ENCODE measurements around the gene HSPBP1.

The HSPBP1 gene

DNA sequence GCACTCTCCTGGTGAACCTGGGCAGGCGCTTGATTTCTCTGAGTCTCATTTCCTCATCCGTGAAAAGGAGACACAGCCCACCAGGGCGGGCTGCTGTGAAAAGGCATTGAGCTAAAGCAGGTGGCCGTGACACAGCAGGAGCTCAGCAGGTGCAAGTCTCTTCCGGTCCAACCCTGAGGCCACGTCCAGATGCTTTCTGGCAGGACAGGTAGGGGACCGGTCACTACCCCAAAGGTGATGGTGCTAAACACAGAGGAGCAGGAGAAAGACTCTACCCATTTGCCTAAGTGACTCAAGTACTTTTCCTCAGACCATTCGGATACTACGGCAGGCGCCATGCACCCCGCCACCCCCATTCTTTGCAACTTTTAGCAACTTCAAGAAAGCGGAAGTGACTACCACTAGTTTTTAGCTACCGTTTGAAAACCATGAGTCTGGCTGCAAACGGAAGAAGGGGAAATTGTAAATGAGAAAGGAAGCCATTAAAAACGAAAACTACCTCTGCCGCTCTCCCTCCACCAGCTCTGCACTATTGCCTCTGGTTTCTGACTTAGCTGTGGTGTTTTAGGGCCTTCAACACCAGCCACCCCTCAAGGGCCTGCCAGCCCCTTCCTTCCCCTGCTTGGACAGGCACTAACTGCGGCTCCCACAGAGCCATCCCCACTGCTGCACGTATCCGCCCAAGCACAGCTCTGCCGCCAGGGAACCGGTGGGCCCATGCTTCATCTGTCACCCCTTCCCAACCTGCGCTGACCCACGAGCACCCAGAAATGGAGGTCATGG is 25.9 kb downstream of the HSPBP1 start:
- peak; percentile 33 for DNase-seq

DNA sequence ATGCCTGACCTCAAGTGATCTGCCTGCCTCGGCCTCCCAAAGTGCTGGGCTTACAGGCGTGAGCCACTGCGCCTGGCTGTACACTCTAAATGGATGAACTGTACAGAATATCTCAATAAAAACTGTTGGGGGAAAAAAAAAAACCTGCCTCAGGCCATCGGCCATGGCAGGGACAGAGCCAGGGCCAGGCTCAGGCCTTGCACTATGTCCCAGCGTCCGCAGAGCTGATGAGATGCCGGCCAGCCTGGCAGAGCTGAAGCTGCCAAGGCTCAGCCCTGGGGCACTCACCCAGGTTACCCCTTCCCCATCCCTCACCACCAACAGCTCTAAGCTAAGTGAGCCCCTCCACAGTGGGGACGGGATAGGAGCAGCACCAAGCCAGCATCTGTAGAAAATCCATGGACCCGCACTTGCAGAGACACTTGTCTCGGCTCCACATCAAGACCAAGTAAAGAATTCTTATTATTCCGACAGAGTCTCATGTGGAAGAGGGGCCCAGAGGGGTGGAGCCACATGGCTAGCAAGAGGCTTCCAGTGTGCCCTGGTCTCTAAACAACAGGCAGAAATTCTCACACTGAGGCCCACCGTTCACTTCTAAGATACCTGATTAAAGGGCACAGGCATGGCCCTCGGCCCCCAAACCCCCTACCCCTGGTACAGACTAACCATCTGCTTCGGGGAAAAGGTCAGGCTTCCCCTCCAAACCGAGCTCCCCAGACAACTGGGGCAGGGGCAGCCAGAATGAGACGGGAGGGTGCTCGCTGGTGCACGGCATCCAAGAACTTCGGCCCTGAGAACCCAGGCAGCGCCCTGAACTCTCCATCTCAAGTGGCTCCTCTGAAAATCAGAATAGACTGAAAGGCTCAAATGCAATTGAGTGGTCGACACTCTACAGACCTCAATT is 26.9 kb downstream of the HSPBP1 start:
- DNase-seq, result no peak

DNA sequence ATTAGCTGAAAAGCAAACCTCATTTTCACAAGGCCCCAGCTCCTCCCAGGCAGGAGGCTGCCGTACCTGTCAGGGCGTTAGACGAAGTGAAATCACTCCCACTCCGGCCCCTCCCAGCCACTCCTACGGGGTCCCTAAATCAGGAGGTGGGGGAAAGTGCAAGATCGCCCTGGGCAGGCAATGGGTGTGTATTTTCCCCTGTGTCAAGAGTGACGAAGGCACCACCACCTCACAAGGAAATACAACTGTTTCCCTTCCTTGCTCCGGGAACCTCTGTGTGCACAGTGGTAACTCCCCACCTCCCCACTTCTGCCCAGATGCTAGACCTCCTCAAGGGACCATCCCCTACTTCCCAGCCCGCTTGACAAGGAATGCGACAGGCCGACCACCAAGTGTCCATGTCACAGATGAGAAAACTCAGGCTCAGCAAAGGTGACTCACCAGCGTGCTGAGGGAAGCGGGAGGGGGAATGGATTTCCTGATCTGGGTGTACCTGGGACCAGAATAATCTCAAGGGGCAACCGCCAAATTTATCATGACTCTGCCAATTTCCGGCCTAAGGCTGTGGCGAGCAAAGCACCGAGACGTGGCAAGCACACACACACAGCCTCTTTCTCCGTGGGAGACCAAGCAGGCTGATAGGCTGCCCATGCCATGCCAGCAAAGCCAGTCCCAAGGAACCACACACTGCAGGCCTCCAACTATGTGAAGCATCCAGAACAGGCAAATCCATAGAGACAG is 28.4 kb downstream of the HSPBP1 start:
- DNase-seq, result no peak

DNA sequence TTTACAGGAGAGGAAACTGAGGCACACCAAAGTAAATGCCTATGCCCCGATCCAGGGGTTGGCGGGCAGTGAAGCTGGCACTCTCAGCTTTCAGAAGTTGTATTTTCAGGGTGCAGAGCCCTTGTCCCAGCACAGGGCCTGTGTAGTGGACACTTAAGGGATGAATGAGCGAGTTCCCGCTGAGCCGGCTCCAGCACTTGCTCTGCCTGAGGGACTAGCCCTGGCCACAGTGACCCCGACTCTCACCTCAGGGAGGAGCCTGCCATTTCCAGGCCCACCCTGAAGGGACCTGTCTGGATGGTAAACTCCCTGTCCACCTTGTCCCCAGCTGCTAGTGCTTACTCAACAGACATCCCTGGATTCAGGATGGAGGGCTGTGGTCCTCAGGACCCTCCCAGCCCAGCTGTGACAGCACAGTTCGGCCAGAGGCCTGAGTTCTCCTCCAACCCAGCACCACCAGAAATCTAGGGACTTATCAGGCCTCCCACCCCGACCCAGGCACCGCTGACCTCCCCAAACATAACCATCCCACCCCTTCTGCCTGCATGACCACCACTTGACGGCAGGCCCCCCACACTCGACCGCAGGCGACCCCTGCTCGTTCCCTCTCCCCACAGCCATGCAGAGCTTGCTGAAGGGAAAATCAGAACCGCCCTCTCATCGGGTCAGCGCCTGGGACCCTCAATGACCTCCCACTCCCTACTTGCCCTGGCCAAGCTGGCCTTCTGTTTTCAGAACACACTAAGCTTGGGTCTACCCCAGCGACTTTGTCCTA is 29.5 kb downstream of the HSPBP1 start:
- DNase-seq, result no peak

DNA sequence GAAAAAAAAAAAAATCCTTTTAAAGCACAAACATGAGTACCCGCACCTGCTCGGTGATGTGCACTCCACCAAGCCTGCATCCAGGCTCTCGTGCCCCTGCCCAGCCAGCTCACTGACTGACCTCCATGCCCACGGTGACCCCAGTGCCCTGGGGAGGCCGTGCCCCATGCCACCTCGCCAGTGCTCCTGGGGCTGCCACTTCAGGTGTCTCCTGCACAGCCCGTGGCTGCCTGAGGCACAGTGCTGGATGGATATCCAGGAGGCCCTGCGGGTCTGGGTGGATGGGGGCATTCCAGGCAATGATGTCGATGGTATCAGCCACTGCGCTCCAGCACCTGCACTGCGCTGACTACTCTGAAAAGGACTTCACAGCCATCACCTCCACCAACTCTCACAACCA is 30.1 kb downstream of the HSPBP1 start:
- DNase-seq, result no peak

DNA sequence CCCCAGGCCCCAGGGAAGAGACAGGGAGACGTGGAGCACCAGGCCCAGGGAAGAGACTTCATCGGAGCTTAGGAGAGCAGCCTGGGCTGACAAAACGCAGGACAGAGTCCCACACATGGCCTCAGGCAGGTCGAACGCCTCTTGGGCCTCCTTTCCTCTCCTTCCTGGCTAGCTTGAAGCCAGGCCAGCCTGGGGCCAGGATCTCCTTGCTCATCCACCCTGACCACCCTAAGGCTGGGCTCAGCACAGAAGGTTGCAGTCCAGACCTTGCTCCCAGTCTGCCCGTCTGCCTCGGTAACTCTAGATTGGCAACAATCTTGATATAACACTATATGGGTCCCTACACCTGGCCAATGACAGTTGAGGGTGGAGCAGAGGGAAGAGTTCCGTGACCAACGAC is 31.2 kb downstream of the HSPBP1 start:
- DNase-seq, result no peak

DNA sequence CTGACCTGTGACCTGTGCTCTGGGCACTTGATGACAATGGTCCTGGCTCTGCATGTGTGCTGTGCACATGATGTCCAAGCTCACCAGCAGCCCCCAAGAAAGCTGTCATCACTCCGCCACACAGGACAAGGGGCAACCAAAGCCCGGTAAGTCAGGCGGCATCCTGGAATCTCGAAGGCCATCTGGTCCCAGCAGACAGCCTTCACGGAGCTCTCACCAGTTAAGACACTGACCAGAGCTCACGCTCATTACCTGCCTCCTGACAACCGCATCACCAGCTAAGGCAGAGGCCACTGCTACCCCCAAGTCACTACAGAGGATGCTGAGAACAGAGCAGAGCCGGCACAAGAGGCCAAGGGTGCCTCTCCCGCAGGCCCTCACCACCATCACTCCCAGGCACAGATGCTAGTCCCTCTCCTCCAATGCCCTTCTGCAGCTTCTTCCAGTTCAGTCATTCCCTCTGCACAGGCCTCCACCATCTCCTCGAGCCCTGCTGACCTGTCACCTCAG is 31.7 kb downstream of the HSPBP1 start:
- no peak for DNase-seq

DNA sequence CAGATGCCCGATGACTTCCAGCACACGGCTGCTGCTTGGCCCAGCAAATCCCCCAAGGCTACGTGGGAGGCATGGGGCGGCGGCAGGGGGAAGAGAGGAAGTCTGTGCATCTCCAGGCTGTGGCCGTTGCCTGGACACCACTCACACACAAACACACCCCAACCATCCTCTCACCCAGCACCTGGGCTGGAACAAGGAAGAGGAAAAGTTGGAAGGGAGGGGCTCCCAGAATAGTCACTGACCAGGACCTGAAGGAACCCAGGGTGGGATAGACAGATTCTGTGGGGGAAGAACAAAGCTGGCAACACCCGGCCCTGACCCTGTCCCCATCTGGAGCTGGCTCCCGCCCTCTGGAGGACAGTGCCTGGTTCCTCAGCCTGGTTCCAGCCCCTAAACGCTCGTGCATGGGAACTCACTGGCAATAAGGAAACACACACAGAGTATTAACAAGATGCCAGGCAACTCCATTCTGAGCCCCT is 32.2 kb downstream of the HSPBP1 start:
- no peak for DNase-seq

DNA sequence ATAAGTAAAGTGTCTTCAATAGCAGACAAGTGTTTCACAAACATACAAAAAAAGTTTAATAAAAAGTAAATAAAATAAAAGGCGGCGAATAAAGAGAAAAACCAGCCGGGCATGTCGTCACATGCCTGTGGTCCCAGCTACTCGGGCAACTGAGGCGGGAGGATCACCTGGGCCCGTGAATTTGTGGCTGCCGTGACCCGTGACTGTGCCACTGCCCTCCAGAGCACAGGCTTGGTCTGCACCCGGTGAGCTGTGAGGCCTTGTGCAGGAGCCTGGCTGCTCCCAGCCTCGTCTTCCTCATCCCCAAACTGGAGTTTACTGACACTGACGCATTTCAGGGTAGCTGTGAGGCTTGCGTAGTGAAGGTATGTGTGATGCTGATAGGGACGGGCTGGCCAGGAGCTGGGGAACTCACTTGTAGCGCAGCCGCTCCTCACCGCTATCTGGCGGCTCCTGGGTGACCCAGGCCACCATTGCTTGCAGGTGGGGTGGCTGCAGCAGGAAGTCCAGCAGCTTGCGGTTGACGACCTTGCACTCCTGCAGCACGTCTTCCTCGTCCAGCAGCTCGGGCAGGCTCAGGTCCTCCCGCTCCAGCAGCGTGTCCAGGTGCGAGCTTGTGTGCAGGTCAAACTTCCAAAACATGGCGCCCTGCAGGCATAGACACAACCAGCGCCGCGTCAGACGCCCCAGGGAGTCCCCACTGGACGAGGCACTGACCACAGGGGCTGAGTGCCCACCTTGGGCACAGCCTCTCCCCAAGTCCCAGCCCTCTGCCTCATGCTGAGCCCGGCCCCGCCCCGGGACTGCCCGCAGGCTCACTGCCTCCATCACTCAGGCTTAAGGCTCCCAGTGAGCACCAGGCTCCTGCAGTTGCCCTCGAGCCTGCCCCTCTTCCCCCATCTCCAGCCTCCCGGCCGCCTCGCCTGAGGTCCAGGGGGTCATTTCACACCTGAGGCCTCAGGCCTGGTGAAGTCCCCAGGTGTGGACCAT is 33.2 kb downstream of the HSPBP1 start:
- DNase-seq, result no peak

DNA sequence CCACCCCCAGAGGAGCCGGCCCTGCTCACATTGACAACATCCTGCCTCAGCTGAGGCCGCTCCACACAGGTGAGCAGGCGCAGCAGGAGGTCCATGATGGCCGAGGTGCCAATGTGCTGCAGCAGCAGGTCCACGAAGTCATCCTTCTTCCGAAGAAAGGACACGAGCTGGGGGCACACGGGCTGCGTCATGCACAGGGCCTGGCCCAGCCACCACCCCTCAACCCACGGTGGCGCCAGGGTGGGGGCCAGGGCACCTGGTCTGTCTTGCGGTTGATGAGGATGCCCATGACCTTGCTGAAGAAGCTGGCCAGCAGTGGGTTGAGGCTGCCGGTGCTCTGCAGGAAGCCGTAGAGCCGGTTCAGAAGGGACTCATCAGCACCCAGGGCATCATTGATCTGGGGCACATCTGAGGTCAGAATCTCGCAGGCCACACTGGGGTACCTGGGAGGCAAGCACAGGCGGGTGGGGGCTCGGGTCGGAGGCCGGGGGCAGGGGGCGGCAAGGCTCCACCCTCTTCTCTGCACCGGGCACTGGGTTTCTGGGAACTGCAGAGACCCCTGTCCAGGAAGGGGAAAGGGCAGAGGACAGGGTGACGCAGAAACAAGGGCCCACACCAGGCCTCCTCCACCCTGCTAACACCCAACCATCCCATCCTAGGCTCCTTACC is 34.5 kb downstream of the HSPBP1 start:
- DNase-seq, result no peak

DNA sequence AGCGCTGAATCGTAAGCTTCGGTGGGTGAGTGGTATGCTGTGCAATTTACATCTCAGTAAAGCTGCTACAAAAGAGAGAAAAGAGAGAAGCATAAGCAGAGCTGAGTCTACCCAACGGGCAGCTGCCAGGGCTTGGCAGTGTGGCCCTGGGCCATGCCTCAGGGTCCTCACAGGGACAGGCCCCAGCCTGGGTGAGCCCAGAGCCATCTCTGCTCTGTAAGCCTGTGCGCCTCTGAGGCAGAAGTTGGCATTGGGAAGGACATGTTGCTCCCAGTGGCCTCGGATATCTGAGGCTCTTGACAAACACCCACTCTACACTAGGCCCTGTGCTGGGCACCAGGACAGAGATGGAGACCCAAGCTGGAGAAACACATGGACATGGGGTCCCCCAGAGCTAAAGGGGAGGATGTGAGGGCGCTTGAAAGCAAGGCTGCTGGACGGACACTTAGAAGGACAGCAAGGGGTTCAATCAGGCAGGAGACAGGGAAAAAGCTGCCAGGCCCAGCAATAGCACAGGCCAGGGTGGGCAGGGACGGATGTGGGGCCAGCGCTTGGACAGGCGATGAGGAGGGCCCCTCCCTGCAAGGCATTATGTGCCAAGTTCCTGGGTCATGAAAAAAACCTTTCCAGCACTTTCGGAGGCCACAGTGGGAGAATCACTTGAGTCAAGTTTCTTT is 35.8 kb downstream of the HSPBP1 start:
- DNase-seq, result no peak

DNA sequence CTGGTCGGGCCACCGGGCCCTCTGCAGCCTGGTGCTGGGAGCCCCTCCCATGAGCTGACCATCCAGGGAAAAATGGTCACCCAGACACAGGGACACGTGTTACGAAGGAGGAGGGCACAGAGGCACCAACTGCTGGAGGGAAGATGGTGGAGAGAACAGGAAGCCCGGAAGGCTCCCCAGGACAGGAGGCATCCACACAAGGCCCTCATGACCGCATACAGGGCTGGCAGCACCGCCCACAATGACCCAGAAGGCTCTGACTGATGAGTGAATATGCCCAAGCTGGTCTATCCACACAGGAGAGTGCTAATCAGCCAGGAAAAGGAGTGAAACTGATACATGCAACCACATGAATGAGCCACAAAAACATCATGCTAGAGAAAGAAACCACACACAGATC is 37.4 kb downstream of the HSPBP1 start:
- DNase-seq, result no peak

DNA sequence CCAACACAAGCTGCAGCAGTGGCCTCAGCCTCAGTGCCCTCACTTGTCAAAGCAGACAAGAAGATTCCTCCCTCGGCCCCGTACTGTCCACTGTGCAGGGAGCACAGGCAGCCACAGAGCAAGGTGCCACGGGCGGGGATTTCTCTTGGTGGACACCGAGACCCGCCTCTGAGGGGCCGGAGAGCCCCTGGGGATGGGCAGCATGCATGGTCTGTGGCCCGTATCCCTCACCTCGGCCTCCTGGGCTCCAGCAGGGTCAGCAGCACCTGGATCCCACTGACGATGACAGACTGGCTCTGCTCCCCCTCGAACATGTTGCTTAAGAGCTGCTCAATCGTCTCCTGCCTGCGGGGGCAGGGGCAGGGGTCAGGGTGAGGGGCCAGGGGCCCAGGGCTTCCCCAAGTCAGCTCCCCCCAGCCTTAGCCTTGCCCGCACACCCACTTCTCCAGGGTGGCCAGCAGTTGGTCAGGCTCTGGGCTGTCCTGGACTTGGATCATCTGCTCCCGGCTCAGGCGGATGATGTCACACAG is 37.9 kb downstream of the HSPBP1 start:
- DNase-seq, result no peak

DNA sequence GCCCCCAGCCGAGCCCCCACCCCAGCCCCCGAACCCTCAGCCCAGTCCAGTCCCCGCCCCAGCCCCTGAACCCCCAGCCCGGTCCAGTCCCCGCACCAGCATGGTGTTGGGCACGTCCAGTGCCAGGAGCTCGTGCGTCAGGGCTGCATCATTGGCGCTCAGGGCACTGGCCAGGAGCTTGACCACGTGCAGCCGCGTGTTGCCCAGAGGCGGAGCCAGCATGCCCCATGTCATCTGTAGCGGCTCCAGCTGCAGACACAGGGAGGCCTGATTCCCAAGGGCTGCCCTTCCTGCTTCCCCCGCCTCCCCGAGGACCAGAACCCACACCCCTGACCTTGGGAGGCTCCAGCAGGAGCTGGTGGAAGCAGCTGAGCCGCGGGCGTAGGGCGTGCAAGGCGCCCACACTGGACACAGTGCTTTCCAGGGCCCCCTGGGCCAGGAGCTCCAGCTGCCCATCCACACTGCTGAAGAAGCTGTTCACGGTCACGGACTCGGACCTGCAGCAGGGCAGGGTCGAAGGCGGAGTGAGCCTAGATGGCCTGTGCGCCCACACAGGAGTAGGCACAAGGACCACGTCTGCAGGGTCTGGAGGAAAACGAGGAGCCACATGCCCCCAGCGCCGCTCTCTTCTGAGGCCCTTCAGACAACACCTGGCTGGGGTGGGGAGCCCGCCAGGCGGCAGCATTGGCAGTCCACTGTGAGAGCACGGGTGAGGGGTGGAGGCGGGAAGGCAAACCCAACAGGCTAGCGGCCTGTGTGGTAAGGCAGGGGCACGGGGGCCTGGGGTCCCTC is 38.6 kb downstream of the HSPBP1 start:
- no peak for DNase-seq

DNA sequence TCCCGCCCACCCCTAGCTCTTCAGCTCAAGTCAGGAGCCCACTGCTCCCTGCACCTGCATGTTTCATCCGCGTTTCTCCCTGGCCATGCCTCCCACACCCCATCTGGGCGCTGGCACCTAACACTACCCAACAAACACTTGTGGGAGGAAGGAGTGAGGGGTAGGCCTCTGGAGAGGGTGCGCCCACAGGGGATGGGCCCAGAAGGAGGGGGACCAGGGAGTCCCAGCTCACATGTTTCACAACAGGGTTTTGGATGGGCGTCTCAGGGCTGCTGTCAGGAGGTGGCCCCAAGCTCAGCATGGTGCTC is 39.2 kb downstream of the HSPBP1 start:
- no peak for DNase-seq

DNA sequence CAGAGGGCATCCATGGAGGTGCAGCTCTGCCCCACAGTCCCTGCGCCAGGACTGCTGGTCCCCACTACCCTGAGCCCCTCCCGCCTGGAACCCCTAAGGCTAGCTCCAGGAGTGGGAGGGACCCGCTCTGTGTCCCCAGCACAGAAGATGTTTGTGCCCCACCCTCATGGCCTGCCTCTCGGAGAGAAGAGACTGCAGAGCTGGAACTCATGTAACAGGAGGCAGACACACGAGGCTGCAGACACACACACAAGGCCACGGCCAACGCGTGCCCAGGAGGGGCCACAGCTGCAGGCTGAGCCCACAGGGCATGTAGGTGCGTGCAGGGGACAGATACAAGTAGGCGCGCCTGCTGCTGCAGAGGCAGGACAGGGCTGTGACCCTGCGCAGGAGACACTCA is 40.9 kb downstream of the HSPBP1 start:
- DNase-seq, result no peak

DNA sequence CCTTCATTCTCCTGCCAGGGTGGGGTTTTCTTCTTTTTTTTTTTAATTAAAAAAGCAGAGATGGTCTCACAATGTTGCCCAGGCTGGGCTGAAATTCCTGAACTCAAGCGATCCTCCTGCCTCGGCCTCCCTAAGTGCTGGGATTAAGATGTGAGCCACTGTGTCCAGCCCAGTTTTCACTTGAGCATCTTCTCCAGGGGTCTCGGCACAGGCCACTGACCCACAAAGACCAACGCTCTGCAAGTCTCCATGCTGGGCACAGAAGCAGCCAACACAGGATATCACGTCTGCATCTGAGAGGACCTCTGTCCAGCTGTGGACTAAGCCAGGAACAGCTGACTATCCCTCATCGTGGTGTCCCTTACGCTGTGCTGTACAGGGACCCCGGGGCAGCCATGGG is 41.9 kb downstream of the HSPBP1 start:
- DNase-seq, result no peak

DNA sequence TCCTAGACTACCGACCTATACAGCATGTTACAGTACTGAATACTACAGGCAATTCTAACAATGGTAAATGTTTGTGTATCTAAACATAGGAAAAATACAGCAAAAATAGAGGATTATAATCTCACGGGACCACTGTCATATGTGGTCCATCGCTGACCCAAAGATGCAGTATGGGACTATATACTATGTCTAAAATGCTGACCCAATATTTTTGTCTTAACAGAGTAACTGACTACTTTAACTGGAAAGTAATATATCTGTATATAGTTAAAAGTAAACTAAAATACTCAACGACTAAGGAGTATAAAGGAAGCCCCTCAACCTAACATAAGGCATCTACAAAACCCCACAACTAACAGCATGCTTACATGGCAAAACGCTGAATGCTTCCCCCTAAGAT is 46.9 kb downstream of the HSPBP1 start:
- DNase-seq, result no peak

DNA sequence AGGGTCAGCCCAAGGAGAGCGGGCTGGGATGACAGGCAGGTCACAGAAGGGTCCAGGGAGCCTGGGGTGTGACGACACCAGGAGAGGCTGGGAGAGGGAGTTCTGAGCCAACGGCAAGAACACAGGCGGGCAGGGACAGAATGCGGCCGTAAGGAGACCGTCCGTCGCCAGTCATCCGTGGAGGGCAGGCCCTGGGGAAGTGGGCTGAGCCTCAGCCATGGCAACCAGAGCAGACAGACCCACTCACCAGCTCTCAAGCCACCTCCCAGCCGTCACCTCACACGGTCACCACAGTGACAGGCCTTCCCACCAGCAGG is 47.7 kb downstream of the HSPBP1 start:
- DNase-seq, result no peak
